HEK293 (cell line): Measurements from ENCODE around the gene OSBPL10.

Experiments
- CTCF ChIA-PET: fragments of 350-600 bp; formaldehyde crosslinking; extraction: SDS; loops from one replicate; lab custom pipeline; 2021; ENCODE audit warnings: antibody characterized with exemption; lab: Yijun Ruan, JAX
- POLR2A ChIA-PET: fragments of 300-600 bp; formaldehyde crosslinking; extraction: SDS; loops from one replicate; lab custom pipeline; 2020; ENCODE audit warnings: antibody characterized with exemption, inconsistent platforms; lab: Yijun Ruan, JAX
- H3K27ac ChIP-seq: fragments of 200-500 bp; sonication (Bioruptor generic); 2 replicates; pipeline ENCODE4 v1.5.1; 2014; ENCODE audit warnings: low read depth, low read length, control low read depth, inconsistent platforms; ENCODE audit errors: extremely low read depth
- H3K36me3 ChIP-seq, 2 experiments: fragments of 200-500 bp in 1 of 2; sonication (Bioruptor generic) in 1 of 2; 1 replicate in 1 of 2; 2 replicates in 1 of 2; pipeline ENCODE4 v1.5.1; 2014 to 2017; ENCODE audit warnings: inconsistent platforms in 2 of 2, low read length in 2 of 2; ENCODE audit not compliant: control insufficient read depth in 2 of 2, insufficient read depth in 1 of 2
- H3K4me1 ChIP-seq: fragments of 200-500 bp; sonication (Bioruptor generic); 2 replicates; pipeline ENCODE4 v1.5.1; 2014; ENCODE audit warnings: mild to moderate bottlenecking, low read length, inconsistent platforms; ENCODE audit not compliant: control insufficient read depth, insufficient read depth
- H3K4me3 ChIP-seq: 2 replicates; pipeline ENCODE4 v1.5.1; 2011; ENCODE audit warnings: low read depth, mild to moderate bottlenecking, control low read depth, low read length, moderate library complexity
- H3K9me3 ChIP-seq: fragments of 200-500 bp; sonication (Bioruptor generic); 2 replicates; pipeline ENCODE4 v1.5.1; 2014; ENCODE audit warnings: low read depth, low read length, inconsistent platforms; ENCODE audit not compliant: control insufficient read depth, insufficient read depth
- HOXD13 ChIP-seq: sonication (generic); formaldehyde crosslinking; IDR thresholded peaks from 2 replicates; pipeline ENCODE4 v1.8.0; 2022; ENCODE audit warnings: missing genetic modification reagents, borderline replicate concordance
- MEIS1 ChIP-seq: sonication (generic); formaldehyde crosslinking; IDR thresholded peaks from 2 replicates; pipeline ENCODE4 v1.8.1; 2022; ENCODE audit warnings: missing genetic modification reagents, mild to moderate bottlenecking, borderline replicate concordance
- MYNN ChIP-seq: fragments of 450-650 bp; formaldehyde crosslinking; IDR thresholded peaks from 2 replicates; pipeline ENCODE4 v1.5.1; 2016; ENCODE audit warnings: missing biosample characterization, missing genetic modification characterization, borderline replicate concordance
- PRDM6 ChIP-seq: fragments of 450-650 bp; formaldehyde crosslinking; IDR thresholded peaks from 2 replicates; pipeline ENCODE4 v1.5.1; 2017; ENCODE audit warnings: missing biosample characterization, missing genetic modification characterization
- ZBTB10 ChIP-seq: fragments of 450-650 bp; formaldehyde crosslinking; IDR thresholded peaks from 2 replicates; pipeline ENCODE4 v1.5.1; 2016; ENCODE audit warnings: missing biosample characterization, missing genetic modification characterization
- ZBTB17 ChIP-seq: fragments of 450-650 bp; formaldehyde crosslinking; IDR thresholded peaks from 2 replicates; pipeline ENCODE4 v1.5.1; 2016; ENCODE audit warnings: missing biosample characterization, missing genetic modification characterization
- ZBTB48 ChIP-seq: fragments of 450-650 bp; formaldehyde crosslinking; IDR thresholded peaks from 2 replicates; pipeline ENCODE4 v1.5.1; 2016; ENCODE audit warnings: missing biosample characterization, missing genetic modification characterization
- ZFP3 ChIP-seq: fragments of 450-650 bp; formaldehyde crosslinking; IDR thresholded peaks from 2 replicates; pipeline ENCODE4 v1.5.1; 2016; ENCODE audit warnings: low read depth, missing biosample characterization, missing genetic modification characterization
- ZFP41 ChIP-seq: fragments of 450-650 bp; formaldehyde crosslinking; IDR thresholded peaks from 2 replicates; pipeline ENCODE4 v1.5.1; 2016; ENCODE audit warnings: missing biosample characterization, missing genetic modification characterization, borderline replicate concordance
- ZNF266 ChIP-seq: fragments of 450-650 bp; formaldehyde crosslinking; IDR thresholded peaks from 2 replicates; pipeline ENCODE4 v1.5.1; 2016; ENCODE audit warnings: missing biosample characterization, missing genetic modification characterization, low read depth
- ZNF335 ChIP-seq: fragments of 450-650 bp; formaldehyde crosslinking; conservative IDR thresholded peaks from 2 replicates; pipeline ENCODE4 v1.5.1; 2016; ENCODE audit warnings: missing biosample characterization, missing genetic modification characterization
- ZNF398 ChIP-seq: fragments of 450-650 bp; formaldehyde crosslinking; IDR thresholded peaks from 2 replicates; pipeline ENCODE4 v1.5.1; 2017; ENCODE audit warnings: missing biosample characterization, missing genetic modification characterization
- ZNF423 ChIP-seq: fragments of 450-650 bp; formaldehyde crosslinking; IDR thresholded peaks from 2 replicates; pipeline ENCODE4 v1.5.1; 2016; ENCODE audit warnings: missing biosample characterization, missing genetic modification characterization
- ZNF48 ChIP-seq: fragments of 450-650 bp; formaldehyde crosslinking; IDR thresholded peaks from 2 replicates; pipeline ENCODE4 v1.5.1; 2016; ENCODE audit warnings: missing biosample characterization, missing genetic modification characterization
- ZNF488 ChIP-seq: fragments of 450-650 bp; formaldehyde crosslinking; IDR thresholded peaks from 2 replicates; pipeline ENCODE4 v1.5.1; 2016; ENCODE audit warnings: missing biosample characterization, missing genetic modification characterization
- ZNF529 ChIP-seq: fragments of 450-650 bp; formaldehyde crosslinking; IDR thresholded peaks from 2 replicates; pipeline ENCODE4 v1.5.1; 2017; ENCODE audit warnings: missing genetic modification characterization, missing biosample characterization; ENCODE audit not compliant: insufficient replicate concordance
- ZNF561 ChIP-seq: fragments of 450-650 bp; IDR thresholded peaks from 2 replicates; pipeline ENCODE4 v1.5.1; 2018; ENCODE audit warnings: missing biosample characterization, missing genetic modification characterization, borderline replicate concordance
- ZNF600 ChIP-seq: fragments of 450-650 bp; formaldehyde crosslinking; IDR thresholded peaks from 2 replicates; pipeline ENCODE4 v1.5.1; 2016; ENCODE audit warnings: missing biosample characterization, missing genetic modification characterization
- ZNF623 ChIP-seq: fragments of 450-650 bp; formaldehyde crosslinking; IDR thresholded peaks from 2 replicates; pipeline ENCODE4 v1.5.1; 2016; ENCODE audit warnings: missing biosample characterization, missing genetic modification characterization
- ZNF654 ChIP-seq: fragments of 450-650 bp; formaldehyde crosslinking; IDR thresholded peaks from 2 replicates; pipeline ENCODE4 v1.5.1; 2016; ENCODE audit warnings: low read depth, missing biosample characterization, missing genetic modification characterization
- ZNF692 ChIP-seq: fragments of 450-650 bp; formaldehyde crosslinking; IDR thresholded peaks from 2 replicates; pipeline ENCODE4 v1.5.1; 2016; ENCODE audit warnings: missing biosample characterization, missing genetic modification characterization
- ZNF843 ChIP-seq: fragments of 450-650 bp; formaldehyde crosslinking; IDR thresholded peaks from 2 replicates; pipeline ENCODE4 v1.5.1; 2016; ENCODE audit warnings: missing biosample characterization, missing genetic modification characterization

The OSBPL10 gene

GRCh38 chr3:31770822-31771326, 210.2 kb downstream of the OSBPL10 start:
- Histone ChIP-seq H3K4me3 (no peak overlapping the region), H3K27ac (no peak overlapping the region), H3K9me3 (no peaks in the 10 kb centered on the region), H3K36me3 (no peaks in the 10 kb centered on the region), H3K4me1 (no peaks in the 10 kb centered on the region)
- ChIA-PET POLR2A (no interaction called here), CTCF (interaction anchor here (0.9 kb wide), 1 partner anchor 134 kb away, joined by 4 read pairs; no protein-coding TSS in a partner anchor)
- TF ChIP-seq ZBTB10 (no peak), ZFP3 (tag by site-specific recombination) (no peak), MYNN (tag by site-specific recombination) (no peak), ZNF561 (tag by site-specific recombination) (no peak), ZFP41 (tag by site-specific recombination) (no peak), ZBTB17 (tag by site-specific recombination) (no peak), HOXD13 (no peak), ZNF398 (tag by site-specific recombination) (no peak), PRDM6 (tag by site-specific recombination) (no peak), ZNF843 (tag by site-specific recombination) (no peak), ZNF48 (no peak), ZNF488 (tag by site-specific recombination) (no peak), ZNF266 (tag by site-specific recombination) (no peak), ZNF423 (tag by site-specific recombination) (no peak), ZNF529 (no peak), ZNF335 (no peak), ZNF623 (tag by site-specific recombination) (no peak)

GRCh38 chr3:31768479-31769125, 212.5 kb downstream of the OSBPL10 start:
- H3K4me3 ChIP-seq = no peak overlapping the region
- H3K27ac ChIP-seq = no peak overlapping the region
- H3K36me3 ChIP-seq = no peaks in the 10 kb centered on the region
- ChIA-PET CTCF (interaction anchor here (0.6 to 1.0 kb wide), 10 partner anchors 10 to 1001 kb away, joined by 3 to 6 read pairs (median 3); no protein-coding TSS in a partner anchor), POLR2A (no interaction called here)
- TF ChIP-seq PRDM6 (tag by site-specific recombination) = no peak
- no peak for TF ChIP-seq ZNF692
- no peak for TF ChIP-seq MEIS1 (CRISPR knock-in tag)
- TF ChIP-seq ZNF600 (tag by site-specific recombination) = no peak
- TF ChIP-seq ZNF654 (tag by site-specific recombination) = peak; percentile 57
- TF ChIP-seq ZBTB48 (tag by site-specific recombination) = no peak
- H3K4me1 ChIP-seq = no peaks in the 10 kb centered on the region
- no peaks in the 10 kb centered on the region for H3K9me3 ChIP-seq
